ENCODE results near the gene ATP8B1. TPM values are rescaled to one million over a fixed set of nuclear protein-coding genes. Genes with fewer than 3 reads are reported as not detected.
A peak's percentile ranks its signal among the peaks of the same experiment; 100 is the strongest.

ATP8B1 gene
- polyA plus RNA-seq, 3 donors, result 21.6 to 23.0 (median 22.5) TPM

- DNase-seq (ENCODE audit: extremely low read depth in 1 of 11, low read depth in 9 of 11, low spot score in 4 of 11), result no peak
Measured at GRCh38 chr18:57801325-57801724, 1.8 kb downstream of the ATP8B1 start.

- no peak for DNase-seq (ENCODE audit: extremely low read depth in 1 of 11, low read depth in 9 of 11, low spot score in 4 of 11)
Measured at GRCh38 chr18:57798713-57799373, 4.3 kb downstream of the ATP8B1 start.

- no peak for DNase-seq (ENCODE audit: extremely low read depth in 1 of 11, low read depth in 9 of 11, low spot score in 4 of 11)
Measured at GRCh38 chr18:57797209-57797651, 5.9 kb downstream of the ATP8B1 start.

- no peak for DNase-seq (ENCODE audit: extremely low read depth in 1 of 11, low read depth in 9 of 11, low spot score in 4 of 11)
Measured at GRCh38 chr18:57794951-57795728, 8.0 kb downstream of the ATP8B1 start.

- no peak for DNase-seq (ENCODE audit: extremely low read depth in 1 of 11, low read depth in 9 of 11, low spot score in 4 of 11)
Measured at GRCh38 chr18:57793302-57793986, 9.7 kb downstream of the ATP8B1 start.

GRCh38 chr18:57792631-57793301 lies 10.3 kb downstream of the ATP8B1 start:
- no peak for DNase-seq (ENCODE audit: extremely low read depth in 1 of 11, low read depth in 9 of 11, low spot score in 4 of 11)

GRCh38 chr18:57791911-57792310 lies 11.2 kb downstream of the ATP8B1 start:
- no peak for DNase-seq (ENCODE audit: extremely low read depth in 1 of 11, low read depth in 9 of 11, low spot score in 4 of 11)

GRCh38 chr18:57791192-57791591 lies 11.9 kb downstream of the ATP8B1 start:
- DNase-seq (ENCODE audit: extremely low read depth in 1 of 11, low read depth in 9 of 11, low spot score in 4 of 11), result no peak

GRCh38 chr18:57790316-57790715 lies 12.8 kb downstream of the ATP8B1 start:
- no peak for DNase-seq (ENCODE audit: extremely low read depth in 1 of 11, low read depth in 9 of 11, low spot score in 4 of 11)

- no peak for DNase-seq (ENCODE audit: extremely low read depth in 1 of 11, low read depth in 9 of 11, low spot score in 4 of 11)
Measured at GRCh38 chr18:57789759-57790158, 13.4 kb downstream of the ATP8B1 start.

GRCh38 chr18:57789090-57789489 lies 14.0 kb downstream of the ATP8B1 start:
- DNase-seq (ENCODE audit: extremely low read depth in 1 of 11, low read depth in 9 of 11, low spot score in 4 of 11), result no peak

- DNase-seq (ENCODE audit: extremely low read depth in 1 of 11, low read depth in 9 of 11, low spot score in 4 of 11), result no peak
Measured at GRCh38 chr18:57787068-57787685, 15.9 kb downstream of the ATP8B1 start.

- no peak for DNase-seq (ENCODE audit: extremely low read depth in 1 of 11, low read depth in 9 of 11, low spot score in 4 of 11)
Measured at GRCh38 chr18:57785751-57786437, 17.2 kb downstream of the ATP8B1 start.

GRCh38 chr18:57784801-57785114 lies 18.4 kb downstream of the ATP8B1 start:
- no peak for DNase-seq (ENCODE audit: extremely low read depth in 1 of 11, low read depth in 9 of 11, low spot score in 4 of 11)

GRCh38 chr18:57784034-57784800 lies 18.9 kb downstream of the ATP8B1 start:
- no peak for DNase-seq (ENCODE audit: extremely low read depth in 1 of 11, low read depth in 9 of 11, low spot score in 4 of 11)

GRCh38 chr18:57782049-57782448 lies 21.1 kb downstream of the ATP8B1 start:
- DNase-seq (ENCODE audit: extremely low read depth in 1 of 11, low read depth in 9 of 11, low spot score in 4 of 11), result no peak

- DNase-seq (ENCODE audit: extremely low read depth in 1 of 11, low read depth in 9 of 11, low spot score in 4 of 11), result no peak
Measured at GRCh38 chr18:57780706-57781347, 22.3 kb downstream of the ATP8B1 start.

- DNase-seq (ENCODE audit: extremely low read depth in 1 of 11, low read depth in 9 of 11, low spot score in 4 of 11), result peak in 1 of 11 donors; percentile 77
Measured at GRCh38 chr18:57780318-57780705, 22.8 kb downstream of the ATP8B1 start.

Data from renal cortex interstitium (tissue), 11 donors.